WTC11 (cell line): Measurements from ENCODE around the gene SETD1A. TPM values are rescaled to one million over a fixed set of nuclear protein-coding genes. Genes with fewer than 3 reads are reported as not detected.

Experiments
- ATAC-seq: fragments of 200-7000 bp; cut with Tn5 transposase; 2 replicates; pipeline ENCODE4 v1.10.0; 2021; ENCODE audit warnings: mild to moderate bottlenecking, moderate library complexity
- CTCF ChIA-PET: fragments of 300-600 bp; sonication (Branson Sonifier 250); formaldehyde crosslinking; loops from one replicate; lab custom pipeline; 2021; ENCODE audit warnings: antibody characterized with exemption; lab: Charles Lee
- POLR2A ChIA-PET: fragments of 350-600 bp; sonication (Branson Sonifier 250); formaldehyde crosslinking; loops from one replicate; lab custom pipeline; 2021; ENCODE audit warnings: antibody characterized with exemption; lab: Charles Lee
- DNase-seq: peaks from one replicate; pipeline ENCODE4 v3.0.0; 2021; ENCODE audit warnings: low spot score
- H3K27ac Mint-ChIP-seq: 2 replicates; pipeline ENCODE4 v1.8.0; 2021; ENCODE audit warnings: mixed read lengths
- H3K27me3 Mint-ChIP-seq: 2 replicates; pipeline ENCODE4 v1.8.0; 2021; ENCODE audit warnings: low read depth, mild to moderate bottlenecking, moderate library complexity, mixed read lengths
- H3K36me3 Mint-ChIP-seq: 2 replicates; pipeline ENCODE4 v1.8.0; 2021; ENCODE audit warnings: mixed read lengths
- H3K4me1 Mint-ChIP-seq: 2 replicates; pipeline ENCODE4 v1.8.0; 2022; ENCODE audit warnings: mixed read lengths
- H3K4me3 Mint-ChIP-seq: 2 replicates; pipeline ENCODE4 v1.8.0; 2021; ENCODE audit warnings: mild to moderate bottlenecking, moderate library complexity, mixed read lengths
- H3K9me3 Mint-ChIP-seq: 2 replicates; pipeline ENCODE4 v1.8.0; 2021; ENCODE audit warnings: mixed read lengths
- CBFB ChIP-seq: sonication (generic); formaldehyde crosslinking; IDR thresholded peaks from 2 replicates; pipeline ENCODE4 v1.8.1; 2022; ENCODE audit warnings: mild to moderate bottlenecking, low read depth, missing genetic modification reagents
- CREM ChIP-seq: sonication (generic); formaldehyde crosslinking; IDR thresholded peaks from 2 replicates; pipeline ENCODE4 v1.8.1; 2022; ENCODE audit warnings: mild to moderate bottlenecking, missing genetic modification reagents, moderate library complexity
- EMX1 ChIP-seq: fragments of 250-450 bp; sonication (Bioruptor Pico); IDR thresholded peaks from 2 replicates; pipeline ENCODE4 v1.8.0; 2021; ENCODE audit warnings: mild to moderate bottlenecking
- FOXK1 ChIP-seq: sonication (generic); formaldehyde crosslinking; IDR thresholded peaks from 2 replicates; pipeline ENCODE4 v1.8.0; 2022; ENCODE audit warnings: mild to moderate bottlenecking, moderate library complexity, missing genetic modification reagents
- GTF2I ChIP-seq: fragments of 250-450 bp; sonication (Bioruptor Pico); conservative IDR thresholded peaks from 2 replicates; pipeline ENCODE4 v1.4.0; 2021; ENCODE audit warnings: mild to moderate bottlenecking
- JUN ChIP-seq: sonication (generic); formaldehyde crosslinking; IDR thresholded peaks from 2 replicates; pipeline ENCODE4 v1.8.0; 2023; ENCODE audit warnings: mild to moderate bottlenecking, missing genetic modification reagents
- MXD4 ChIP-seq: fragments of 250-450 bp; sonication (Bioruptor Pico); IDR thresholded peaks from 2 replicates; pipeline ENCODE4 v1.8.0; 2021; ENCODE audit warnings: mild to moderate bottlenecking, moderate library complexity, borderline replicate concordance
- NFATC4 ChIP-seq: fragments of 250-450 bp; sonication (Bioruptor Pico); IDR thresholded peaks from 2 replicates; pipeline ENCODE4 v1.9.0; 2021; ENCODE audit warnings: mild to moderate bottlenecking
- NR3C1 ChIP-seq: sonication (generic); formaldehyde crosslinking; conservative IDR thresholded peaks from 2 replicates; pipeline ENCODE4 v1.8.1; 2023; ENCODE audit warnings: low read depth, mild to moderate bottlenecking, missing genetic modification reagents
- RELA ChIP-seq: sonication (generic); formaldehyde crosslinking; IDR thresholded peaks from 2 replicates; pipeline ENCODE4 v1.8.1; 2022; ENCODE audit warnings: missing genetic modification reagents, mild to moderate bottlenecking, borderline replicate concordance
- RORB ChIP-seq: fragments of 250-450 bp; sonication (Bioruptor Pico); IDR thresholded peaks from 2 replicates; pipeline ENCODE4 v1.9.0; 2021; ENCODE audit warnings: mild to moderate bottlenecking
- TEAD1 ChIP-seq: sonication (generic); formaldehyde crosslinking; IDR thresholded peaks from 2 replicates; pipeline ENCODE4 v1.8.0; 2022; ENCODE audit warnings: mild to moderate bottlenecking, missing genetic modification reagents
- ZNF138 ChIP-seq: sonication (generic); formaldehyde crosslinking; conservative IDR thresholded peaks from 2 replicates; pipeline ENCODE4 v1.8.1; 2022; ENCODE audit warnings: mild to moderate bottlenecking, moderate library complexity, missing genetic modification reagents
- total RNA-seq: library from RNA; stranded (reverse); gene quantifications from 3 replicates; pipeline ENCODE4 v1.2.3, GENCODE V29; 2021
- TF ChIP-seq, protein P1 (sequence below): sonication (generic); formaldehyde crosslinking; IDR thresholded peaks from 2 replicates; pipeline ENCODE4 v1.8.1; 2023; ENCODE audit warnings: mild to moderate bottlenecking, missing genetic modification reagents, borderline replicate concordance
- TF ChIP-seq, protein P2 (sequence below): sonication (generic); formaldehyde crosslinking; IDR thresholded peaks from 2 replicates; pipeline ENCODE4 v1.8.0; 2023; ENCODE audit warnings: missing genetic modification reagents
- TF ChIP-seq, protein P3 (sequence below): sonication (generic); formaldehyde crosslinking; IDR thresholded peaks from 2 replicates; pipeline ENCODE4 v1.8.1; 2022; ENCODE audit warnings: low read depth, mild to moderate bottlenecking, moderate library complexity, missing genetic modification reagents, borderline replicate concordance
- TF ChIP-seq, protein P4 (sequence below): sonication (generic); formaldehyde crosslinking; IDR thresholded peaks from 2 replicates; pipeline ENCODE4 v1.8.0; 2022; ENCODE audit warnings: mild to moderate bottlenecking, missing genetic modification reagents
- TF ChIP-seq, protein P5 (sequence below): fragments of 250-450 bp; sonication (Bioruptor Pico); IDR thresholded peaks from 2 replicates; pipeline ENCODE4 v1.9.0; 2021; ENCODE audit warnings: mild to moderate bottlenecking, borderline replicate concordance
- TF ChIP-seq, protein P6 (sequence below): sonication (generic); formaldehyde crosslinking; IDR thresholded peaks from 2 replicates; pipeline ENCODE4 v1.8.1; 2022; ENCODE audit warnings: missing genetic modification reagents, borderline replicate concordance
- TF ChIP-seq, protein P7 (sequence below): sonication (generic); formaldehyde crosslinking; conservative IDR thresholded peaks from 2 replicates; pipeline ENCODE4 v1.8.1; 2023; ENCODE audit warnings: mild to moderate bottlenecking, low read depth, missing genetic modification reagents, moderate library complexity

The SETD1A gene
- total RNA-seq, 1 experiment from 2014 or later, result 31.1 TPM

DNA sequence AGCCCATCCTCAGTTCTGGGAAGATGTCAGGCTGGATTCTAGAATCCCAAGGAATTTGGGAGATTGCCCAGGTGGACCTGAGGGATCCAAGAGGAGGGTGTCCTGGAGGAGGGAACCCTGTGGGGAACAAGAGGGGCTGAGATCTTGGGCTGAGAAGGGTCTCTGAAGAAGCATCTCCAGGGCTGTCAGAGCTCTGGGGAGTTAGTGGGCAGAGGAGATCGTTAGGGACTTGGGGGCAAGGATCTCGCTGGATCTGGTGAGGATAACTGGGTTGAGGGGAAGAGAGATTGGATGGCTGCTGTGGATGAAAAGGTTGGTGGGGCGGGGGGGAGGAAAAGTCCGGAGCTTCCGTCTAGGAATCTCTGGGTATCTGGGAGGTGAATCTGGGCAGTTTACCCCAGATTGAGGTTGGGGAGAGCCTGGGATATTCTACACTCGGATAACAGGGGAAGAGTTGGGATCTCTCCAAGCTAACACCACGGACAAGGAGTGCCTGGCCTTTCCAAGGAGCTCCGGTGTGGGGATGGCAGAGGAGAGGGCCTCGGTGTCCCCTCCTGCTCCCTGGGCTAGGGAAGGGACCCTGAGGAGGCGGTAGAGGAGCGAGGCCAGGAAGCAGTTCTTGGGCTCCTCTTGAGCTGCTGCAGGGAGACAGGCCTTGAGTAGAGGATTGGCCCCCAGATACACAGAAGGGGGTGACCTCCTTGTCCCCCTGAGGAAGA is 32.5 kb upstream of the SETD1A start:
- H3K36me3 Mint-ChIP-seq, result peaks cover 10% of the 10 kb centered on the region; the same call in 1 of the 2 replicates
- ChIA-PET POLR2A (interaction anchor here (1.0 kb wide), 2 partner anchors 23 to 29 kb away, joined by 3 read pairs; partner anchors contain the start of gene CTF1), CTCF (interaction anchor here (0.6 to 6.5 kb wide), 2 partner anchors 16 to 785 kb away, joined by 4 to 79 read pairs; no protein-coding TSS in a partner anchor)
- H3K27me3 Mint-ChIP-seq, result no peaks in the 10 kb centered on the region; the same call in 1 of the 2 replicates
- H3K4me1 Mint-ChIP-seq, result peaks cover 20% of the 10 kb centered on the region
- H3K4me3 Mint-ChIP-seq, result peak overlapping the region; percentile 78
- TF ChIP-seq CREM (CRISPR knock-in tag), result no peak
- TF ChIP-seq, protein P1, sequence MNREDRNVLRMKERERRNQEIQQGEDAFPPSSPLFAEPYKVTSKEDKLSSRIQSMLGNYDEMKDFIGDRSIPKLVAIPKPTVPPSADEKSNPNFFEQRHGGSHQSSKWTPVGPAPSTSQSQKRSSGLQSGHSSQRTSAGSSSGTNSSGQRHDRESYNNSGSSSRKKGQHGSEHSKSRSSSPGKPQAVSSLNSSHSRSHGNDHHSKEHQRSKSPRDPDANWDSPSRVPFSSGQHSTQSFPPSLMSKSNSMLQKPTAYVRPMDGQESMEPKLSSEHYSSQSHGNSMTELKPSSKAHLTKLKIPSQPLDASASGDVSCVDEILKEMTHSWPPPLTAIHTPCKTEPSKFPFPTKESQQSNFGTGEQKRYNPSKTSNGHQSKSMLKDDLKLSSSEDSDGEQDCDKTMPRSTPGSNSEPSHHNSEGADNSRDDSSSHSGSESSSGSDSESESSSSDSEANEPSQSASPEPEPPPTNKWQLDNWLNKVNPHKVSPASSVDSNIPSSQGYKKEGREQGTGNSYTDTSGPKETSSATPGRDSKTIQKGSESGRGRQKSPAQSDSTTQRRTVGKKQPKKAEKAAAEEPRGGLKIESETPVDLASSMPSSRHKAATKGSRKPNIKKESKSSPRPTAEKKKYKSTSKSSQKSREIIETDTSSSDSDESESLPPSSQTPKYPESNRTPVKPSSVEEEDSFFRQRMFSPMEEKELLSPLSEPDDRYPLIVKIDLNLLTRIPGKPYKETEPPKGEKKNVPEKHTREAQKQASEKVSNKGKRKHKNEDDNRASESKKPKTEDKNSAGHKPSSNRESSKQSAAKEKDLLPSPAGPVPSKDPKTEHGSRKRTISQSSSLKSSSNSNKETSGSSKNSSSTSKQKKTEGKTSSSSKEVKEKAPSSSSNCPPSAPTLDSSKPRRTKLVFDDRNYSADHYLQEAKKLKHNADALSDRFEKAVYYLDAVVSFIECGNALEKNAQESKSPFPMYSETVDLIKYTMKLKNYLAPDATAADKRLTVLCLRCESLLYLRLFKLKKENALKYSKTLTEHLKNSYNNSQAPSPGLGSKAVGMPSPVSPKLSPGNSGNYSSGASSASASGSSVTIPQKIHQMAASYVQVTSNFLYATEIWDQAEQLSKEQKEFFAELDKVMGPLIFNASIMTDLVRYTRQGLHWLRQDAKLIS, result no peak
- TF ChIP-seq, protein P2, sequence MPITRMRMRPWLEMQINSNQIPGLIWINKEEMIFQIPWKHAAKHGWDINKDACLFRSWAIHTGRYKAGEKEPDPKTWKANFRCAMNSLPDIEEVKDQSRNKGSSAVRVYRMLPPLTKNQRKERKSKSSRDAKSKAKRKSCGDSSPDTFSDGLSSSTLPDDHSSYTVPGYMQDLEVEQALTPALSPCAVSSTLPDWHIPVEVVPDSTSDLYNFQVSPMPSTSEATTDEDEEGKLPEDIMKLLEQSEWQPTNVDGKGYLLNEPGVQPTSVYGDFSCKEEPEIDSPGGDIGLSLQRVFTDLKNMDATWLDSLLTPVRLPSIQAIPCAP (CRISPR knock-in tag), result no peak
- TF ChIP-seq JUN, result no peak
- TF ChIP-seq, protein P3, sequence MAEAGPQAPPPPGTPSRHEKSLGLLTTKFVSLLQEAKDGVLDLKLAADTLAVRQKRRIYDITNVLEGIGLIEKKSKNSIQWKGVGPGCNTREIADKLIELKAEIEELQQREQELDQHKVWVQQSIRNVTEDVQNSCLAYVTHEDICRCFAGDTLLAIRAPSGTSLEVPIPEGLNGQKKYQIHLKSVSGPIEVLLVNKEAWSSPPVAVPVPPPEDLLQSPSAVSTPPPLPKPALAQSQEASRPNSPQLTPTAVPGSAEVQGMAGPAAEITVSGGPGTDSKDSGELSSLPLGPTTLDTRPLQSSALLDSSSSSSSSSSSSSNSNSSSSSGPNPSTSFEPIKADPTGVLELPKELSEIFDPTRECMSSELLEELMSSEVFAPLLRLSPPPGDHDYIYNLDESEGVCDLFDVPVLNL (CRISPR knock-in tag), result no peak
- TF ChIP-seq NFATC4 (CRISPR knock-in tag), result no peak
- TF ChIP-seq RELA, result no peak
- TF ChIP-seq MXD4 (CRISPR knock-in tag), result no peak
- no peak for TF ChIP-seq FOXK1
- TF ChIP-seq GTF2I (CRISPR knock-in tag), result no peak
- no peak for TF ChIP-seq EMX1 (CRISPR knock-in tag)
- TF ChIP-seq, protein P4, sequence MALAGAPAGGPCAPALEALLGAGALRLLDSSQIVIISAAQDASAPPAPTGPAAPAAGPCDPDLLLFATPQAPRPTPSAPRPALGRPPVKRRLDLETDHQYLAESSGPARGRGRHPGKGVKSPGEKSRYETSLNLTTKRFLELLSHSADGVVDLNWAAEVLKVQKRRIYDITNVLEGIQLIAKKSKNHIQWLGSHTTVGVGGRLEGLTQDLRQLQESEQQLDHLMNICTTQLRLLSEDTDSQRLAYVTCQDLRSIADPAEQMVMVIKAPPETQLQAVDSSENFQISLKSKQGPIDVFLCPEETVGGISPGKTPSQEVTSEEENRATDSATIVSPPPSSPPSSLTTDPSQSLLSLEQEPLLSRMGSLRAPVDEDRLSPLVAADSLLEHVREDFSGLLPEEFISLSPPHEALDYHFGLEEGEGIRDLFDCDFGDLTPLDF (CRISPR knock-in tag), result no peak
- TF ChIP-seq NR3C1 (CRISPR knock-in tag), result no peak
- TF ChIP-seq, protein P5, sequence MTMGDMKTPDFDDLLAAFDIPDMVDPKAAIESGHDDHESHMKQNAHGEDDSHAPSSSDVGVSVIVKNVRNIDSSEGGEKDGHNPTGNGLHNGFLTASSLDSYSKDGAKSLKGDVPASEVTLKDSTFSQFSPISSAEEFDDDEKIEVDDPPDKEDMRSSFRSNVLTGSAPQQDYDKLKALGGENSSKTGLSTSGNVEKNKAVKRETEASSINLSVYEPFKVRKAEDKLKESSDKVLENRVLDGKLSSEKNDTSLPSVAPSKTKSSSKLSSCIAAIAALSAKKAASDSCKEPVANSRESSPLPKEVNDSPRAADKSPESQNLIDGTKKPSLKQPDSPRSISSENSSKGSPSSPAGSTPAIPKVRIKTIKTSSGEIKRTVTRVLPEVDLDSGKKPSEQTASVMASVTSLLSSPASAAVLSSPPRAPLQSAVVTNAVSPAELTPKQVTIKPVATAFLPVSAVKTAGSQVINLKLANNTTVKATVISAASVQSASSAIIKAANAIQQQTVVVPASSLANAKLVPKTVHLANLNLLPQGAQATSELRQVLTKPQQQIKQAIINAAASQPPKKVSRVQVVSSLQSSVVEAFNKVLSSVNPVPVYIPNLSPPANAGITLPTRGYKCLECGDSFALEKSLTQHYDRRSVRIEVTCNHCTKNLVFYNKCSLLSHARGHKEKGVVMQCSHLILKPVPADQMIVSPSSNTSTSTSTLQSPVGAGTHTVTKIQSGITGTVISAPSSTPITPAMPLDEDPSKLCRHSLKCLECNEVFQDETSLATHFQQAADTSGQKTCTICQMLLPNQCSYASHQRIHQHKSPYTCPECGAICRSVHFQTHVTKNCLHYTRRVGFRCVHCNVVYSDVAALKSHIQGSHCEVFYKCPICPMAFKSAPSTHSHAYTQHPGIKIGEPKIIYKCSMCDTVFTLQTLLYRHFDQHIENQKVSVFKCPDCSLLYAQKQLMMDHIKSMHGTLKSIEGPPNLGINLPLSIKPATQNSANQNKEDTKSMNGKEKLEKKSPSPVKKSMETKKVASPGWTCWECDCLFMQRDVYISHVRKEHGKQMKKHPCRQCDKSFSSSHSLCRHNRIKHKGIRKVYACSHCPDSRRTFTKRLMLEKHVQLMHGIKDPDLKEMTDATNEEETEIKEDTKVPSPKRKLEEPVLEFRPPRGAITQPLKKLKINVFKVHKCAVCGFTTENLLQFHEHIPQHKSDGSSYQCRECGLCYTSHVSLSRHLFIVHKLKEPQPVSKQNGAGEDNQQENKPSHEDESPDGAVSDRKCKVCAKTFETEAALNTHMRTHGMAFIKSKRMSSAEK, result no peak
- no peak for TF ChIP-seq RORB
- no peak for TF ChIP-seq CBFB
- TF ChIP-seq, protein P6, sequence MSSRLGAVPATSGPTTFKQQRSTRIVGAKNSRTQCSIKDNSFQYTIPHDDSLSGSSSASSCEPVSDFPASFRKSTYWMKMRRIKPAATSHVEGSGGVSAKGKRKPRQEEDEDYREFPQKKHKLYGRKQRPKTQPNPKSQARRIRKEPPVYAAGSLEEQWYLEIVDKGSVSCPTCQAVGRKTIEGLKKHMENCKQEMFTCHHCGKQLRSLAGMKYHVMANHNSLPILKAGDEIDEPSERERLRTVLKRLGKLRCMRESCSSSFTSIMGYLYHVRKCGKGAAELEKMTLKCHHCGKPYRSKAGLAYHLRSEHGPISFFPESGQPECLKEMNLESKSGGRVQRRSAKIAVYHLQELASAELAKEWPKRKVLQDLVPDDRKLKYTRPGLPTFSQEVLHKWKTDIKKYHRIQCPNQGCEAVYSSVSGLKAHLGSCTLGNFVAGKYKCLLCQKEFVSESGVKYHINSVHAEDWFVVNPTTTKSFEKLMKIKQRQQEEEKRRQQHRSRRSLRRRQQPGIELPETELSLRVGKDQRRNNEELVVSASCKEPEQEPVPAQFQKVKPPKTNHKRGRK (CRISPR knock-in tag), result no peak
- TF ChIP-seq TEAD1 (CRISPR knock-in tag), result no peak
- no peak for TF ChIP-seq ZNF138 (CRISPR knock-in tag)
- TF ChIP-seq, protein P7, sequence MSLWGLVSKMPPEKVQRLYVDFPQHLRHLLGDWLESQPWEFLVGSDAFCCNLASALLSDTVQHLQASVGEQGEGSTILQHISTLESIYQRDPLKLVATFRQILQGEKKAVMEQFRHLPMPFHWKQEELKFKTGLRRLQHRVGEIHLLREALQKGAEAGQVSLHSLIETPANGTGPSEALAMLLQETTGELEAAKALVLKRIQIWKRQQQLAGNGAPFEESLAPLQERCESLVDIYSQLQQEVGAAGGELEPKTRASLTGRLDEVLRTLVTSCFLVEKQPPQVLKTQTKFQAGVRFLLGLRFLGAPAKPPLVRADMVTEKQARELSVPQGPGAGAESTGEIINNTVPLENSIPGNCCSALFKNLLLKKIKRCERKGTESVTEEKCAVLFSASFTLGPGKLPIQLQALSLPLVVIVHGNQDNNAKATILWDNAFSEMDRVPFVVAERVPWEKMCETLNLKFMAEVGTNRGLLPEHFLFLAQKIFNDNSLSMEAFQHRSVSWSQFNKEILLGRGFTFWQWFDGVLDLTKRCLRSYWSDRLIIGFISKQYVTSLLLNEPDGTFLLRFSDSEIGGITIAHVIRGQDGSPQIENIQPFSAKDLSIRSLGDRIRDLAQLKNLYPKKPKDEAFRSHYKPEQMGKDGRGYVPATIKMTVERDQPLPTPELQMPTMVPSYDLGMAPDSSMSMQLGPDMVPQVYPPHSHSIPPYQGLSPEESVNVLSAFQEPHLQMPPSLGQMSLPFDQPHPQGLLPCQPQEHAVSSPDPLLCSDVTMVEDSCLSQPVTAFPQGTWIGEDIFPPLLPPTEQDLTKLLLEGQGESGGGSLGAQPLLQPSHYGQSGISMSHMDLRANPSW (CRISPR knock-in tag), result no peak
- ATAC-seq (no peak), DNase-seq (no peak)
- no peak overlapping the region for H3K27ac Mint-ChIP-seq
- no peaks in the 10 kb centered on the region for H3K9me3 Mint-ChIP-seq
